HepG2 (cell line): ENCODE measurements around the gene CGREF1. TPM values are rescaled to one million over a fixed set of nuclear protein-coding genes. Genes with fewer than 3 reads are reported as not detected.

Source experiments
- CENPX ChIP-seq: sonication (generic); formaldehyde crosslinking; IDR thresholded peaks from 2 replicates; pipeline ENCODE4 v1.9.0; 2021; ENCODE audit warnings: mild to moderate bottlenecking, missing genetic modification reagents, moderate library complexity
- CHD4 ChIP-seq: fragments of 200-600 bp; sonication (generic); IDR thresholded peaks from 2 replicates; pipeline ENCODE4 v1.7.0; 2017; ENCODE audit warnings: mild to moderate bottlenecking, low read length, borderline replicate concordance
- ERF ChIP-seq: IDR thresholded peaks from 2 replicates; pipeline ENCODE4 v1.6.1; 2018; ENCODE audit warnings: missing biosample characterization, missing genetic modification reagents
- HMG20A ChIP-seq: IDR thresholded peaks from 2 replicates; pipeline ENCODE4 v1.6.1; 2016; ENCODE audit warnings: borderline replicate concordance
- HOXA5 ChIP-seq: sonication (generic); formaldehyde crosslinking; IDR thresholded peaks from 2 replicates; pipeline ENCODE4 v1.4.0; 2020; ENCODE audit warnings: missing genetic modification reagents
- KLF15 ChIP-seq: sonication (generic); formaldehyde crosslinking; IDR thresholded peaks from 2 replicates; pipeline ENCODE4 v1.8.1; 2023; ENCODE audit warnings: borderline replicate concordance, mild to moderate bottlenecking, inconsistent platforms, missing genetic modification reagents, mixed read lengths
- MLXIP ChIP-seq: sonication (generic); formaldehyde crosslinking; IDR thresholded peaks from 2 replicates; pipeline ENCODE4 v1.9.0; 2021; ENCODE audit warnings: missing genetic modification reagents, borderline replicate concordance
- NFIC ChIP-seq: IDR thresholded peaks from 2 replicates; pipeline ENCODE4 v1.6.1; 2012; ENCODE audit warnings: mild to moderate bottlenecking, low read length, inconsistent platforms
- PAWR ChIP-seq: sonication (generic); formaldehyde crosslinking; IDR thresholded peaks from 2 replicates; pipeline ENCODE4 v1.4.0; 2020; ENCODE audit warnings: missing genetic modification reagents, mild to moderate bottlenecking, borderline replicate concordance
- POGZ ChIP-seq: sonication (generic); formaldehyde crosslinking; IDR thresholded peaks from 2 replicates; pipeline ENCODE4 v1.4.0; 2020; ENCODE audit warnings: mild to moderate bottlenecking, missing genetic modification reagents
- PRDM10 ChIP-seq: sonication (generic); formaldehyde crosslinking; IDR thresholded peaks from 2 replicates; pipeline ENCODE4 v1.4.0; 2020; ENCODE audit warnings: low read depth, missing genetic modification reagents
- SRSF4 ChIP-seq: fragments of 200-400 bp; formaldehyde crosslinking; IDR thresholded peaks from one replicate; pipeline ENCODE4 v1.6.1; 2018; ENCODE audit warnings: mild to moderate bottlenecking, low read depth, low read length, moderate library complexity; ENCODE audit not compliant: poor library complexity, severe bottlenecking
- TEAD3 ChIP-seq: optimal IDR thresholded peaks from 2 replicates; pipeline ENCODE3; 2016; ENCODE audit warnings: borderline replicate concordance
- TMF1 ChIP-seq: sonication (generic); formaldehyde crosslinking; IDR thresholded peaks from 2 replicates; pipeline ENCODE4 v1.8.1; 2022; ENCODE audit warnings: low read depth, missing genetic modification reagents
- YY1 ChIP-seq: IDR thresholded peaks from 2 replicates; pipeline ENCODE4 v1.6.1; 2011; ENCODE audit warnings: low read length, low read depth, moderate library complexity, mild to moderate bottlenecking; ENCODE audit not compliant: insufficient read depth, insufficient replicate concordance
- ZBTB33 ChIP-seq: sonication (generic); formaldehyde crosslinking; IDR thresholded peaks from 2 replicates; pipeline ENCODE4 v1.4.0; 2020; ENCODE audit warnings: missing genetic modification reagents
- ZKSCAN1 ChIP-seq: fragments of 150-350 bp; IDR thresholded peaks from 2 replicates; pipeline ENCODE4 v1.6.1; 2014; ENCODE audit warnings: low read length
- ZNF350 ChIP-seq: sonication (generic); formaldehyde crosslinking; IDR thresholded peaks from 2 replicates; pipeline ENCODE4 v1.4.0; 2020; ENCODE audit warnings: mild to moderate bottlenecking, low read depth, missing genetic modification reagents, borderline replicate concordance
- ZNF572 ChIP-seq: sonication (generic); formaldehyde crosslinking; IDR thresholded peaks from 2 replicates; pipeline ENCODE4 v1.5.1; 2020; ENCODE audit warnings: mild to moderate bottlenecking, missing genetic modification reagents
- ZNF878 ChIP-seq: sonication (generic); formaldehyde crosslinking; IDR thresholded peaks from 2 replicates; pipeline ENCODE4 v1.8.1; 2023; ENCODE audit warnings: mild to moderate bottlenecking, missing genetic modification reagents, moderate library complexity
- polyA plus RNA-seq, 8 experiments: library from polyadenylated mRNA; depleted of rRNA in 3 of 8; stranded (reverse) in 7 of 8; unstranded in 1 of 8; fragments of >200 nt; fragmentation: Illumina TruSeq in 4 of 8; extraction: Trizol in 4 of 8; gene quantifications; 2 replicates each; pipeline versions ENCODE4 v1.2.1 to v1.2.3, GENCODE V29; 2011 to 2016; ENCODE audit warnings: low read depth in 4 of 8, missing spikeins in 1 of 8, mixed read lengths in 1 of 8; ENCODE audit not compliant: insufficient read depth in 1 of 8
- total RNA-seq, 5 experiments: library from RNA; depleted of rRNA; stranded (reverse); fragments of >200 nt; fragmentation: Illumina TruSeq; extraction: Trizol; gene quantifications; 2 replicates each; pipeline ENCODE4 v1.2.3, GENCODE V29; 2016; ENCODE audit warnings: low read depth in 1 of 5

Gene CGREF1
- total and polyA plus RNA-seq, 2 of the 13 experiments (the other 11 are each of a cell fraction or from before 2014, with no cell fraction given) = 13.9 to 23.4 TPM

- TF ChIP-seq HMG20A (CRISPR knock-in tag) = peak; percentile 68; the same call in 1 of the 2 replicates
- no peak for TF ChIP-seq POGZ (CRISPR knock-in tag)
- peak; percentile 80; the same call in 1 of the 2 replicates for TF ChIP-seq TMF1 (CRISPR knock-in tag)
- TF ChIP-seq ZNF572 = peak; percentile 99
- TF ChIP-seq HOXA5 = peak; percentile 73; the same call in 1 of the 2 replicates
- TF ChIP-seq ERF (CRISPR knock-in tag) = peak; percentile 82
- TF ChIP-seq KLF15 (CRISPR knock-in tag) = no peak
- TF ChIP-seq ZNF878 (CRISPR knock-in tag) = no peak; the same call in 1 of the 2 replicates
- TF ChIP-seq MLXIP (CRISPR knock-in tag) = 0 out of 2 replicates have a peak, but pooled peaks have one; percentile 63
- TF ChIP-seq ZKSCAN1 = no peak
- no peak for TF ChIP-seq CENPX (CRISPR knock-in tag)
- no peak; the same call in 1 of the 2 replicates for TF ChIP-seq NFIC
- no peak for TF ChIP-seq YY1
- TF ChIP-seq PAWR (CRISPR knock-in tag) = 0 out of 2 replicates have a peak, but pooled peaks have one; percentile 88
- TF ChIP-seq ZNF350 = no peak; the same call in none of the 2 replicates
- peak; percentile 65; the same call in 1 of the 2 replicates for TF ChIP-seq PRDM10 (CRISPR knock-in tag)
- no peak for TF ChIP-seq SRSF4
- TF ChIP-seq TEAD3 (CRISPR knock-in tag) = peak; percentile 64
- TF ChIP-seq CHD4 = no peak
- TF ChIP-seq ZBTB33 (CRISPR knock-in tag) = no peak
Observed at GRCh38 chr2:27093430-27094352, 25.2 kb downstream of the CGREF1 start (continued).
